ENCODE results near the gene TLL2. TPM values are rescaled to one million over a fixed set of nuclear protein-coding genes. Genes with fewer than 3 reads are reported as not detected.

The TLL2 gene
- total and polyA plus RNA-seq, 2 of the 4 experiments (the other 2 are of a cell fraction): under 0.01 to 0.05 TPM

DNA sequence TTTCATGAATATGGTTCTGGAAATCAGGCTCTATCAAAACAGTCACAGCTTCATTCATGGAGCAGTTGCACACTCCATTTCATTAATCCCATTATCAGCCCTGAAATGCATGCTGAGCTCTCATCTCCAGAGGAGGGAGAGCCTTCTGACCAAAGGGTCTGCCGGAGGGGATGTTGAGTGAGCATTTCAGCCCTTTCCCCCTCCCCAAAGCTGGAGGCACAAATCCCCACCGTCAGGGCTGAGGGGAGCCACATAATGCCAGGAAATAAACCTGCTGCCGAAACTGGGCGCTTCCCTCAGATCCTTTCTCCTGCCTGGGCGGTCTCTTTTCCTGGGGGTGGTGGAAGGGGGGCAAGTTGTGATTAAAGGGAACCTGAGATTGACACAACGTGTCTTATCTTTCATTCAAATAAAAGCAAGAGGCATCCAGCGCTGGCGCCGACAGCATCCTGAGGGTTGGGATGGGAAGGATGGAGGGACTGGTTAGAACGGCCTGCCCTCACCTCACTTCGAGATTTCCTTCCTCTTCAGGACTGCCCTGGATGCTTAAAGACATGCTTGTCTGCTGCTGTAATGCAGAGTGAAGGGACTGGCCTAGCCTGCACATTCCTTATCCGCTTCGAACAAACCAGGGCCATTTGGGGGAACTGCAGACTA lies 71.6 kb downstream of the TLL2 start:
- no peak overlapping the region for H2AFZ ChIP-seq (replicated peaks; ENCODE audit: low read length, poor library complexity)
- no peak overlapping the region for H3K9ac ChIP-seq (ENCODE audit: low read depth, low read length)
- no peak overlapping the region for H2BK20ac ChIP-seq (ENCODE audit: low read depth, low read length)
- no peaks in the 10 kb centered on the region for H3K27me3 ChIP-seq (ENCODE audit: control insufficient read depth, insufficient read depth, low read length)
- BruUV-seq (replicated peaks): no TSS peak
- H4K8ac ChIP-seq (ENCODE audit: low read depth in 2 of 2, low read length in 2 of 2): no peak overlapping the region
- WGBS, 2 experiments (ENCODE audit: extremely low coverage in 2 of 2, insufficient read length in 1 of 2): 68% methylated on average over 4 of the region's 13 CpGs; no CpG with 5 or more reads in 1 of the 2 experiments
- H2BK5ac ChIP-seq (ENCODE audit: low read depth, low read length, poor library complexity, severe bottlenecking): no peak overlapping the region
- H4K5ac ChIP-seq (ENCODE audit: low read depth, low read length): no peak overlapping the region
- TF ChIP-seq RAD21 (IDR thresholded peaks at IDR 0.05; ENCODE audit: low read length) (no peak), NFE2L2 (IDR thresholded peaks at IDR 0.05; ENCODE audit: low read depth, low read length) (no peak), FOS (IDR thresholded peaks at IDR 0.05; ENCODE audit: low read depth, low read length) (no peak), MXI1 (IDR thresholded peaks at IDR 0.05; ENCODE audit: borderline replicate concordance, low read depth, low read length) (no peak), MAFK (IDR thresholded peaks at IDR 0.05; ENCODE audit: low read depth, low read length) (no peak), SMC3 (IDR thresholded peaks at IDR 0.05; ENCODE audit: low read depth, low read length) (no peak), MAZ (IDR thresholded peaks at IDR 0.05; ENCODE audit: borderline replicate concordance, low read depth, low read length) (no peak), RCOR1 (IDR thresholded peaks at IDR 0.05; ENCODE audit: insufficient replicate concordance, low read length) (no peak), CHD1 (IDR thresholded peaks at IDR 0.05; ENCODE audit: low read depth, low read length) (no peak), RFX5 (IDR thresholded peaks at IDR 0.05; ENCODE audit: low read depth, low read length) (no peak), BHLHE40 (IDR thresholded peaks at IDR 0.05; ENCODE audit: low read depth, low read length) (no peak), CEBPB (IDR thresholded peaks at IDR 0.05; ENCODE audit: low read depth, low read length) (no peak), POLR2A (IDR thresholded peaks at IDR 0.05; ENCODE audit: low read depth, low read length) (no peak)
- TF ChIP-seq, protein P1, sequence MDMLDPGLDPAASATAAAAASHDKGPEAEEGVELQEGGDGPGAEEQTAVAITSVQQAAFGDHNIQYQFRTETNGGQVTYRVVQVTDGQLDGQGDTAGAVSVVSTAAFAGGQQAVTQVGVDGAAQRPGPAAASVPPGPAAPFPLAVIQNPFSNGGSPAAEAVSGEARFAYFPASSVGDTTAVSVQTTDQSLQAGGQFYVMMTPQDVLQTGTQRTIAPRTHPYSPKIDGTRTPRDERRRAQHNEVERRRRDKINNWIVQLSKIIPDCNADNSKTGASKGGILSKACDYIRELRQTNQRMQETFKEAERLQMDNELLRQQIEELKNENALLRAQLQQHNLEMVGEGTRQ (IDR thresholded peaks at IDR 0.05; ENCODE audit: low read depth, low read length): no peak
- TF ChIP-seq, protein P2, sequence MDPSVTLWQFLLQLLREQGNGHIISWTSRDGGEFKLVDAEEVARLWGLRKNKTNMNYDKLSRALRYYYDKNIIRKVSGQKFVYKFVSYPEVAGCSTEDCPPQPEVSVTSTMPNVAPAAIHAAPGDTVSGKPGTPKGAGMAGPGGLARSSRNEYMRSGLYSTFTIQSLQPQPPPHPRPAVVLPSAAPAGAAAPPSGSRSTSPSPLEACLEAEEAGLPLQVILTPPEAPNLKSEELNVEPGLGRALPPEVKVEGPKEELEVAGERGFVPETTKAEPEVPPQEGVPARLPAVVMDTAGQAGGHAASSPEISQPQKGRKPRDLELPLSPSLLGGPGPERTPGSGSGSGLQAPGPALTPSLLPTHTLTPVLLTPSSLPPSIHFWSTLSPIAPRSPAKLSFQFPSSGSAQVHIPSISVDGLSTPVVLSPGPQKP (IDR thresholded peaks at IDR 0.05; ENCODE audit: borderline replicate concordance, low read depth, low read length): no peak
- TF ChIP-seq, protein P3, sequence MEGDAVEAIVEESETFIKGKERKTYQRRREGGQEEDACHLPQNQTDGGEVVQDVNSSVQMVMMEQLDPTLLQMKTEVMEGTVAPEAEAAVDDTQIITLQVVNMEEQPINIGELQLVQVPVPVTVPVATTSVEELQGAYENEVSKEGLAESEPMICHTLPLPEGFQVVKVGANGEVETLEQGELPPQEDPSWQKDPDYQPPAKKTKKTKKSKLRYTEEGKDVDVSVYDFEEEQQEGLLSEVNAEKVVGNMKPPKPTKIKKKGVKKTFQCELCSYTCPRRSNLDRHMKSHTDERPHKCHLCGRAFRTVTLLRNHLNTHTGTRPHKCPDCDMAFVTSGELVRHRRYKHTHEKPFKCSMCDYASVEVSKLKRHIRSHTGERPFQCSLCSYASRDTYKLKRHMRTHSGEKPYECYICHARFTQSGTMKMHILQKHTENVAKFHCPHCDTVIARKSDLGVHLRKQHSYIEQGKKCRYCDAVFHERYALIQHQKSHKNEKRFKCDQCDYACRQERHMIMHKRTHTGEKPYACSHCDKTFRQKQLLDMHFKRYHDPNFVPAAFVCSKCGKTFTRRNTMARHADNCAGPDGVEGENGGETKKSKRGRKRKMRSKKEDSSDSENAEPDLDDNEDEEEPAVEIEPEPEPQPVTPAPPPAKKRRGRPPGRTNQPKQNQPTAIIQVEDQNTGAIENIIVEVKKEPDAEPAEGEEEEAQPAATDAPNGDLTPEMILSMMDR (conservative IDR thresholded peaks at IDR 0.05; ENCODE audit: low read depth, low read length): no peak
- no peak overlapping the region for H2BK15ac ChIP-seq (ENCODE audit: low read depth, low read length)
- ChIA-PET POLR2A (ENCODE audit: unreplicated experiment) (no interaction called here), CTCF (no interaction called here)
- no peak overlapping the region for H3K14ac ChIP-seq (replicated peaks; ENCODE audit: low read depth, low read length)
- H3K4me3 ChIP-seq (ENCODE audit: insufficient read depth, low read depth, low read length): no peak overlapping the region
- no peaks in the 10 kb centered on the region for H4K20me1 ChIP-seq (ENCODE audit: insufficient read depth, low read length)
- no peak overlapping the region for H3K4ac ChIP-seq (ENCODE audit: low read depth, low read length)
- dilution Hi-C loops (cut with HindIII; ENCODE audit: low sequenced_read_pairs, unreplicated experiment): no loop called here
- no peak overlapping the region for H3K4me2 ChIP-seq (ENCODE audit: low read depth, low read length)
- no peak overlapping the region for H3K18ac ChIP-seq (ENCODE audit: low read depth, low read length)
- no peak overlapping the region for H3K56ac ChIP-seq (ENCODE audit: extremely low read depth, insufficient read depth, low read length)
- no peak overlapping the region for H3K23ac ChIP-seq (ENCODE audit: low read depth, low read length)
- no peaks in the 10 kb centered on the region for H3K36me3 ChIP-seq (ENCODE audit: control insufficient read depth, insufficient read depth, low read length)
- no peaks in the 10 kb centered on the region for H3K4me1 ChIP-seq (ENCODE audit: control insufficient read depth, insufficient read depth, low read length)
- DNase-seq: no peak
- no peaks in the 10 kb centered on the region for H3K9me1 ChIP-seq (ENCODE audit: insufficient read depth, low read length)
- in situ Hi-C loops (cut with MboI; ENCODE audit: low sequenced_read_pairs): no loop called here
- intact Hi-C loops (cut with micrococcal nuclease): no loop called here
- no peaks in the 10 kb centered on the region for H3K9me3 ChIP-seq (ENCODE audit: control insufficient read depth, insufficient read depth, low read length)
- H4K91ac ChIP-seq (ENCODE audit: insufficient read depth, low read depth, low read length): no peak overlapping the region
- no peak for ATAC-seq (ENCODE audit: low read depth)
- H2AK5ac ChIP-seq (ENCODE audit: low read depth, low read length): no peak overlapping the region
- H2AK9ac ChIP-seq (replicated peaks; ENCODE audit: low read depth, low read length, poor library complexity): no peak overlapping the region
- no peak overlapping the region for H3K27ac ChIP-seq (ENCODE audit: insufficient read depth, low read length)
- H2BK120ac ChIP-seq (ENCODE audit: low read depth, low read length): no peak overlapping the region
- H3K79me1 ChIP-seq (ENCODE audit: low read depth in 1 of 2, low read length in 2 of 2): no peaks in the 10 kb centered on the region
